IPS DF 6.9 (cell line): ENCODE data around the gene MVB12B.

ENCODE experiments used
- DNase-seq: peaks from one replicate; pipeline ENCODE4 v3.0.0-alpha.2; 2013; ENCODE audit warnings: low read depth, low spot score
- H3K27ac ChIP-seq: one replicate; pipeline ENCODE4 v1.5.1; 2013; ENCODE audit warnings: low read length, control low read depth
- H3K27me3 ChIP-seq: 2 replicates; pipeline ENCODE4 v1.6.1; 2013; ENCODE audit warnings: mild to moderate bottlenecking, low read length; ENCODE audit not compliant: control insufficient read depth, insufficient read depth
- H3K36me3 ChIP-seq: 2 replicates; pipeline ENCODE4 v1.6.1; 2013; ENCODE audit warnings: low read length; ENCODE audit not compliant: control insufficient read depth, insufficient read depth
- H3K4me1 ChIP-seq: 2 replicates; pipeline ENCODE4 v1.6.1; 2013; ENCODE audit warnings: low read length; ENCODE audit not compliant: control insufficient read depth, insufficient read depth
- H3K4me3 ChIP-seq: 2 replicates; pipeline ENCODE4 v1.5.1; 2013; ENCODE audit warnings: mild to moderate bottlenecking, low read length
- H3K9me3 ChIP-seq: 2 replicates; pipeline ENCODE4 v1.6.1; 2013; ENCODE audit warnings: low read length, inconsistent platforms; ENCODE audit not compliant: control insufficient read depth, insufficient read depth
- WGBS: extraction: QIAGEN DNeasy Blood & Tissue Kit; methylation state at CpG from one replicate; pipeline ENCODE4 v1.1.7; 2013; ENCODE audit warnings: mixed read lengths, missing lambda C conversion rate; ENCODE audit not compliant: insufficient read length, insufficient coverage; 5-methylcytosine and 5-hydroxymethylcytosine counted together

MVB12B gene

DNA sequence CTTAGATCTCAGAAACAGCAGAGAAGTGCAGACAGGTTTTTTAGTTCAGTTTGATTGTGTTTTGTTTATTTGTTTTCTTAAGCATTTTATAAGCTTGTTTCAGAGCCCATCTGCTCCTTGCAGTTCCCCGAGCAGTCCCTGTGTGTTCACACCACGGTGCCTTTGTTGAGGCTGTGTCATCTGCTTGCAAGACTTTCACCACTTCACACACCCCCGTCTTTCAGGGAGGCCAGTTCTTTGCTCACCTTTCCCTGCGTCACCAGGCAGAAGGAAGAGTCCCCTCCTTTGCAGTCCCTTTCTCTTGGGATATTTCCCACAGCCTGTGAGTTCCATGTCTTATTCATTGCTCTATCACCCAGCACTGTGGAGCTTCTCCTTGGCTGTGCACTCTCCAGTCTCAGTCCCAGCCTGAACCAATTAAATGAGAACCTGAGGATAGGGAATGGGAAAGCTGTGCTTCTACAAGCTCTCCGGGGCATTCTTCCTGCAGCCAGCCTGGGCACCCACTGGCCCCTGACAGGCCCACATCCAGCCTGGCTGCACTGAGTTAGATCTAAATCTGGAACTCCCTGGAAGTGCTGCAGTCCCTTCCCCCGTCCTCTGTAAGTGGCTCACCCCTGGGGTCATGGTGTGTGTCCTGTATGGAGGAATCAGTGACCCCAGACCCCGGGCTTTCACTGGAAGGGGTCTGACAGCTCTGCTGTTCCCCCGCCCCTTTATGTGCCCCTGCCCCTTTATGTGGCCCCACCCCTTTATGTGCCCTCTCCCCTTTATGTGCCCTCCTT is 5.5 kb downstream of the MVB12B start:
- no peak overlapping the region for H3K4me3 ChIP-seq
- no peaks in the 10 kb centered on the region for H3K36me3 ChIP-seq
- no peaks in the 10 kb centered on the region for H3K9me3 ChIP-seq
- H3K27me3 ChIP-seq: no peaks in the 10 kb centered on the region
- H3K4me1 ChIP-seq: 0 out of 2 replicates have a peak, but pooled peaks cover 2% of the 10 kb centered on the region
- no peak overlapping the region for H3K27ac ChIP-seq
- DNase-seq: no peak
- no CpG with 5 or more reads among the region's 8 CpGs for WGBS

DNA sequence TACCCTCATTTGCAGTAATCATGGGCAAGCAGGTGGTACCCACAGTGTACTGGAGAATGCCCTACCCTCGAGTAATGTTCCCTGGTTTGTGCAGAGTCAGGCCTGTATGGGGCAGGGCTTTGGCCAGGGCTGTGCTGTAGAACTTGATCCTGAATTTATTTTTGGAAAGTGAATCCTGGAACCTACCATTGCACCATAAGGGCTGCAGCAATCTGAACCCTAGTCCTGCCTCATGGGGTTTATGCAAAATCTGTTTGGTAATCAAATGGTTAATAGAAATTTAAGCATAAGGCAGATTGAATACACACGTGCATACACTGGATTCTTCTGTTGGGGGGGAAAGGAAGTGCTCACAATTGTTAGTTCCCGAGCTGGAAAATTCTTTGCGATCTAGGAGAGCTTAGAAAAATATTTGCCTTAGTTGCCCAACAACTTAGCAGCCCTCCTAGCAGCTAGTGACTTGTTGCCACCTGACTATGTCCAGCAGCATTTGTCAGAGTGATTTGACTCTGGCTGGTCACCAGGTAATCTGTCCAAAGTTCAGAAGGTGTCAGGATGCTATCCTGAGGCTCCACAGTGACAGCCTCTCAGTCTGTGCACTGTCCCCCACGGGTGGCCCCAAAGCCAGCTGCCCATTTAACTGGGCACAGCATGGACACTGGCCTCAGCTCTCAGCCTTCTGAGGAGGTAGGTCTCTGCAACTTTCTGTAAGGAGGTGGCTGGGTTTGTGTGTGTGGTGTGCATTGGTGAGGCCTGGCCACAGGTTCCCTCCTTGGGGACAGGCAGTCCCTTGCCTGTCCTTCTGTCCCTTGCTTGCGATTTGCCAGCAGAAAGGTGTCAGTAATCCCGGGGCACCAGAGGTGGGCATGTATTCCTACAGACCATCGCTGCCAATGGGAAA is 8.3 kb downstream of the MVB12B start:
- H3K4me1 ChIP-seq: peaks cover 2% of the 10 kb centered on the region; the same call in 1 of the 2 replicates
- H3K4me3 ChIP-seq: no peak overlapping the region
- H3K27me3 ChIP-seq: no peaks in the 10 kb centered on the region
- no peaks in the 10 kb centered on the region for H3K9me3 ChIP-seq
- no peak overlapping the region for H3K27ac ChIP-seq
- no CpG with 5 or more reads among the region's 8 CpGs for WGBS
- H3K36me3 ChIP-seq: no peaks in the 10 kb centered on the region
- no peak for DNase-seq

DNA sequence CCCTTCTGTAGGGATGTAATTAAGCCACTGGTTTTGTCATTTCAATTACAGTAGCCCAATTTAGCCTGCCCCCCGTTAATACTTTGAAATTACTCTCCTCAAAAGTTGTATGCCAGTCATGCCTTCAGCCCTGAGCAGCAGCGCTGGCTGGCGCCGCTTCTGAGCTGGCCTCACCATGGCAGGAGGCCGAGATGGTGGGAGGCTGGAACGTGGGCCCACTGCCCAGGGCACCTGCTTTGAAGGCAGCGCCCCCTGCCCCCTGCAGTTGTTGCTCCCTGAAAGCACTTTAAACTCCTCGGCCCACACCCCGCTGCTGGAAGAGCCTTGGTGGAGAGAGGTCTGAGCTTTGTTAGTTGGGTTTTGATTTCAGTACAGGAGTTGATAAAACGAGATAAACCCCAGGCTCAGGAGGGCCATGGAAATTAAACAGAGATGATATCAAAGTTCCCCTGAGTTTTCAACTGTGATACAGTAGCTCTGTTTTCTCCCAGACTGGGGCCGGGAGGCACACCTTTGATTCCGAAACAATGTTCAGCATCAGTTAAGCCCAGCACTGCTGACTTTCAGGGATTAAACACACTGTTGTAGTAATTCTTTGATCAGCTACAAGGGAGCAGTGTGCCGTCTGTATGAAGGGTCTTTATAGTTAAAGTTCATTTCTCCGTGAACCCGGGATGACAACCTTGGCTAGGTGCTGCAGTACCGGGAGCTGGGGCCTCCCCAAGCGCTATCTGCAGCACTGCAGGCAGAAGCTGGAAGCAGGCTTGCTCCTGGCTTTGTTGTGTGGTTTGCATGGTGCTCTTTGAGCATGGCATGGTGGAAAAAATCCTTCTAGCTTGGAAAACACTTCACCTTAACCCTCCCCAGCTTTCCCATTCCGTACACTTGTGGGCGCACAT is 9.5 kb downstream of the MVB12B start:
- no peak for DNase-seq
- Histone ChIP-seq H3K4me1 (peaks cover 2% of the 10 kb centered on the region), H3K9me3 (no peaks in the 10 kb centered on the region), H3K4me3 (no peak overlapping the region), H3K27ac (no peak overlapping the region), H3K27me3 (no peaks in the 10 kb centered on the region), H3K36me3 (no peaks in the 10 kb centered on the region)
- WGBS: no CpG with 5 or more reads among the region's 19 CpGs

DNA sequence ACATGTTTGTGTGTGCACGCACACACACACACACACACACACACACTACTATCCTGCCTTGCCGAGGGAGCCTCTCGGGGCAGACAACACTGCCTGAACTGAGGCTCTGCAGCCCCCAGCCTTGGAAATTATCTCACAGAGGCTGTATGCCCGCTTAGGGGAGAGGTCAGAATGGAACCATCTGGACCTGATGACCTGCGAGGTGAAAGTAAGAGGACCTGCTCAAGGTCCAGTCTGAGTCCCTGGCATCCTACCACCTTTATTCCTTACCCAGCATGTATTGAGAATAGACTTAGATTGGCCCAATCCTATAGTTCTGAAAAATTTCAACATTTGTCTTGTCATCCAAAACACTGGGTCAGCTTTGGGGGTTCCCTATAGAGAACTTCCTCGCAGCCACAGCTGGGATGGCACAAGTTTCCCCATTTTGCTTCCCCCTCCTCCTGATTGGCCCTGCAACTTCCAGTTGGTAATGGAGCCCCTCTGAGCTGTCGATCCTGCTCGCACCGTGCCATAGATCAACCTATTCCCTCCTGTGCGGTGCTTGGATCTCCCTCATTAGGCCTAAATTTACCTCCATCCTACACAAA is 10.2 kb downstream of the MVB12B start:
- no CpG with 5 or more reads among the region's 10 CpGs for WGBS
- no peaks in the 10 kb centered on the region for H3K27me3 ChIP-seq
- no peaks in the 10 kb centered on the region for H3K36me3 ChIP-seq
- H3K9me3 ChIP-seq: no peaks in the 10 kb centered on the region
- H3K4me3 ChIP-seq: no peak overlapping the region
- no peak overlapping the region for H3K27ac ChIP-seq
- DNase-seq: no peak
- H3K4me1 ChIP-seq: peaks cover 2% of the 10 kb centered on the region

DNA sequence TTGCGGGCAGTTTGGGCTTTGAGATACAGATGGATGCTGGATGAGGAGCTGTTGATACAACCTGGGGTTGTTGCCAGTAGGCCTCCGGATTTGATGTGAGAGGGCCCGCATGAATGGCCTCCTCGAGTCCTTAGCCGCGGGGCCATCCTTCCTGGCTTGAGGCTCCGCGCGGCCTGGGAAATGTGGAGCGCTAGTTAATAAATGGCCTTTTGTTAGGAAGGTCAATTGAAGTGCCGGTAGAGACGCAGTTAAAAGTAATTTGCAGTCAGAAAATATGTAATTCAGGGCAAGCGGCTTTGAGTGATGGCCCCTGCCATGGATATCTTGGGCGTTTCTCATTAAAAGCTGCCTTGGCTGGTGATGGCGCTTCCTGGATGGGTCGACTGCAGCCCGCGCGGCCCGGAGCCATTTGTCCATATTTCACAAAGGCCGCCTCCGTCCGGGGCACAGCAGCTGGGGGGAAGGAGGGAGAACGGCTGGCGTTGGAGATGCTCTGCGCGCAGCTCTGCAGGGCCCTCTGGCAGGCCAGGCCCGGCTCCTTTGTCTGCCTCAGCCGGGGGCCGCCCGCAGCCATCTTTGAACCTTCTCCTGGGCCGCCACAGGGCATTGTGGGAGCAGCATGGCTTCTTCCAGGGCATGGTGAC is 11.2 kb downstream of the MVB12B start:
- no peak overlapping the region for H3K27ac ChIP-seq
- no peak overlapping the region for H3K4me3 ChIP-seq
- no CpG with 5 or more reads among the region's 32 CpGs for WGBS
- H3K4me1 ChIP-seq: peaks cover 2% of the 10 kb centered on the region
- no peaks in the 10 kb centered on the region for H3K9me3 ChIP-seq
- H3K27me3 ChIP-seq: no peaks in the 10 kb centered on the region
- no peaks in the 10 kb centered on the region for H3K36me3 ChIP-seq
- no peak for DNase-seq

DNA sequence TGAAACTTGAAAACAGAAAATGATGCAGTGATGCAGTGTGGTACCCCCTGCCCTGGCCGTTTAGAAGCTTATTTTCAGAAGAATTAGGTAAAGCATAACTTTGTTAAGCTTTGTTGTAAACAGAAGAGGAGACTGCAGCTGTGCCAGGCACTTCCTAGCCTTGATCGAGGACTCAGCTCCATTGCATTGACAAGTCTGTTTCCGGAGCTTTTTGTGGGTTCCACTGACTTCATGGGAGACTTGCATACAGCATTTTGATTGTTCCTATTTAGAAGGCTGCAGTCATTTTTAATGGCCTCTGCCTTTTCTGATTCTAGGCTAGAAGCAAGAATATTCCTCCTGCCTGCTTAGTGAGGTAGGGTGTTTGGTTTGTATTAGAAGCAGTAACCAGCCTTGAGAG is 12.3 kb downstream of the MVB12B start:
- H3K4me3 ChIP-seq: no peak overlapping the region
- H3K27ac ChIP-seq: no peak overlapping the region
- H3K27me3 ChIP-seq: no peaks in the 10 kb centered on the region
- peaks cover 2% of the 10 kb centered on the region for H3K4me1 ChIP-seq
- no peak for DNase-seq
- WGBS: no CpG with 5 or more reads among the region's 3 CpGs
- no peaks in the 10 kb centered on the region for H3K36me3 ChIP-seq
- no peaks in the 10 kb centered on the region for H3K9me3 ChIP-seq

DNA sequence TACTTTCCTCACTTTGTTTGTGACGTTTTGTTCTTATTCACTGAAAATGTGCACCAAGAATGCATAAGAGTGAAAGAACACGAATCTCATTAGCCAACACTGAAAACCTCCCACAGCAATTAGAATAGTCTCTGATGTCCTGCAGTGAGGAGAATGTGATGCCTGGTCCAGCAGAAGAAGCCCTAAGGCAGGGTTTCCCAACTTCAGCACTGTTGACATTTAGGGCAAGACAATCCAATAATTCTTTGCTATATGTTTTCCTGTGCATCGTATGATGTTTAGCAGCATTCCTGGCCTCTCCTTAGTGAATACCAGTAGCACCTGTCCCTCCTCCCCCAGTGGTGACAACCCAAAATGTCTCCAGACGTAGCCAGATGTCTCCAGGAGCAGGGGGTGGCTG is 14.8 kb downstream of the MVB12B start:
- Histone ChIP-seq H3K27me3 (no peaks in the 10 kb centered on the region), H3K4me3 (no peak overlapping the region), H3K9me3 (no peaks in the 10 kb centered on the region), H3K4me1 (no peaks in the 10 kb centered on the region; the same call in none of the 2 replicates), H3K27ac (no peak overlapping the region), H3K36me3 (no peaks in the 10 kb centered on the region)
- DNase-seq: no peak
- WGBS: no CpG with 5 or more reads among the region's 4 CpGs

DNA sequence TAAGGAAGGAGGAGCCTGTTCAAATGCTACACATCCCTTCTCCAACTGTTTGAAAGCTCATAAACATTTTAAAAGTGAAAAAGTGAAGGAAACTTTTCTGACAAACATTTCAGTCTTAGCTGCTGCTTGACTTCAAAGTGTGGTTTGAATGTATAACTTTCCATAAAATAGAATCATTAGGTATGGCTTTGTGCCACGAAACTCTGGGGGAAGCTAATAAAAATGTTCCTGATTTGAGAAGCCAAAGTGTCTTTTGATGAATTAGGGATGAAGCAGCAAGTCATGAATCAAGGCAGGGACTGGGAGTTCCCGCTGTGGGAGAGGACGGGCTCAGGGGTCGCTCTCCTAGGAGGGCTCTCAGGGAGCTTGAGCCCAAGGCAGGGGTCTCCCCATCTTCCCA is 15.3 kb downstream of the MVB12B start:
- Histone ChIP-seq H3K36me3 (no peaks in the 10 kb centered on the region), H3K4me1 (no peaks in the 10 kb centered on the region; the same call in none of the 2 replicates), H3K27me3 (no peaks in the 10 kb centered on the region), H3K27ac (no peak overlapping the region), H3K9me3 (no peaks in the 10 kb centered on the region), H3K4me3 (no peak overlapping the region)
- WGBS: no CpG with 5 or more reads among the region's 4 CpGs
- no peak for DNase-seq

DNA sequence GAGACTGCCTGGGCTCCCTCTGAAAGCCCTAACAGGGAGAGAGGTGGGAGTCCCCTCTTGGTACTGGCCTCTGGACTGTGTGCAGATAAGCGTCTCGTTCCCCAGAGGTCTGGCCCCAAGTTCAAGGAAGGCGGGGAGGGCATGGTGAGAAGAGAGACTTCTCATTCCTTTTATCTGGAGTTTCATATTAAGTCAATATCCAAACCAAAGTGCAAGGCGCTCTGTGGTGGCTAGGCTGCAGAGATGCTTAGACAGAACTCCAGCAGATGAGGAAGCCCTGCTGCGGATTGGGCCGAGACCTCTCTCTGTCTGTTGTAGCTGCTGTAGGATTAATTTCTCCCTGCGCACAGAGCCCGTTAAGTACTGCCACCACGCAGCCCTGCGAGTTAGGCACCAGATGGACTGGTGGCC is 16.0 kb downstream of the MVB12B start:
- H3K36me3 ChIP-seq: no peaks in the 10 kb centered on the region
- whole genome bisulfite sequencing: no CpG with 5 or more reads among the region's 10 CpGs
- no peak overlapping the region for H3K4me3 ChIP-seq
- no peaks in the 10 kb centered on the region for H3K27me3 ChIP-seq
- H3K9me3 ChIP-seq: no peaks in the 10 kb centered on the region
- no peak for DNase-seq
- no peaks in the 10 kb centered on the region; the same call in none of the 2 replicates for H3K4me1 ChIP-seq
- H3K27ac ChIP-seq: no peak overlapping the region
